Measurements from ENCODE around the gene RIBC1. TPM values are rescaled to one million over a fixed set of nuclear protein-coding genes. Genes with fewer than 3 reads are reported as not detected.

RIBC1 gene
- polyA plus RNA-seq (ENCODE audit: low read depth in 6 of 6), result under 1 TPM in 4 of 6 donors, not detected in 2; 0.31 to 0.57 (median 0.43) TPM

GRCh38 chrX:53422861-53423306 is at the start of gene RIBC1:
RIBC1 (plus strand) TSS chrX:53422873; CDS start chrX:53426277, 3,404 bp downstream.
- no peaks in the 10 kb centered on the region for H3K9me3 Mint-ChIP-seq
- H3K27me3 Mint-ChIP-seq, result no peaks in the 10 kb centered on the region
- DNase-seq (no peak), ATAC-seq (ENCODE audit: low read depth in 2 of 2) (no peak)
- H3K36me3 Mint-ChIP-seq, result no peaks in the 10 kb centered on the region
- peaks cover 20 to 43% (median 30%) of the 10 kb centered on the region in 3 donors for H3K4me1 Mint-ChIP-seq
- H3K27ac Mint-ChIP-seq, result peak within 1 kb of the TSS; percentile 97 to 100 (median 99)
- H3K4me3 Mint-ChIP-seq, result peak within 1 kb of the TSS; percentile 79 to 100 (median 98)

GRCh38 chrX:53373307-53373706 is 49.4 kb upstream of the RIBC1 start:
- Mint-ChIP-seq H3K4me3 (no peak overlapping the region), H3K4me1 (peaks cover 0 to 14% (median 0%) of the 10 kb centered on the region in 3 donors), H3K9me3 (peaks cover 0 to 19% (median 5%) of the 10 kb centered on the region in 7 donors), H3K36me3 (peaks cover 9 to 34% of the 10 kb centered on the region in 2 donors), H3K27me3 (no peaks in the 10 kb centered on the region), H3K27ac (no peak overlapping the region)
- DNase-seq, result no peak
- ATAC-seq (ENCODE audit: low read depth in 2 of 2), result no peak

DNA sequence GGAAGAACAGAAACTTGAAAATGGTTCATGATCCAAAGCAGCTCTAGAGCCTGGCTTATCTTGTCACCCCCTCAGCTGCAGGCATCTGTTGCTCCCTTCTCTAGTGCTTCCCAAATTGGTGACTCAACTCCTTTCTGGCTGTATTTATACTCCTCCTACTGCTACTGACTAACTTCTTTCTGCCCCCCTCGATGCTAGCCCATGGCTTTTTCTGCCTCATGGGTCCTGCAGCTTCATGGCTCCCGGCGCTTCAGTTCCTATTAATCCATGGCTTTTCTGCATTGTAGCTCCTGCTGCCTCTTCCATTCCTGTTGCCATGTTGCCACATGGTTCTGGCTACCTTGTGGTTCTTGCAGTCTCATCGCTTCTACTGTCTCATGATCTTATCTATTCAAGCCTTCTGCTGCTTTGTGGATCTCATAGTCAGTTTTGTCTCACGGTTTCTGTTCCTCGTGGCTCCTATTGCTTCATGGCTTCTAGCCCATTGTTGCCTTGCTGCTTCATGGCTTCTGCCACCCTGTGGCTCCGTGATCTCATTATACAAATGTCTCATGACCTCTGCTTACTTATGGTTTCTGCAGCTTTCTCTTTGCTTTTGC is 48.4 kb upstream of the RIBC1 start:
- peaks cover 0 to 14% (median 0%) of the 10 kb centered on the region in 3 donors for H3K4me1 Mint-ChIP-seq
- peaks cover 0 to 12% (median 5%) of the 10 kb centered on the region in 7 donors for H3K9me3 Mint-ChIP-seq
- H3K27ac Mint-ChIP-seq, result no peak overlapping the region
- H3K36me3 Mint-ChIP-seq, result peaks cover 9 to 33% of the 10 kb centered on the region in 2 donors
- DNase-seq, result no peak
- no peak for ATAC-seq (ENCODE audit: low read depth in 2 of 2)
- H3K27me3 Mint-ChIP-seq, result no peaks in the 10 kb centered on the region
- peak overlapping the region in 1 of 8 donors; percentile 58 for H3K4me3 Mint-ChIP-seq

- DNase-seq (no peak), ATAC-seq (ENCODE audit: low read depth in 2 of 2) (no peak)
- H3K9me3 Mint-ChIP-seq, result peaks cover 0 to 10% (median 5%) of the 10 kb centered on the region in 7 donors
- no peak overlapping the region for H3K4me3 Mint-ChIP-seq
- no peak overlapping the region for H3K27ac Mint-ChIP-seq
- H3K27me3 Mint-ChIP-seq, result no peaks in the 10 kb centered on the region
- H3K36me3 Mint-ChIP-seq, result peaks cover 14 to 39% of the 10 kb centered on the region in 2 donors
- H3K4me1 Mint-ChIP-seq, result peaks cover 0 to 14% (median 3%) of the 10 kb centered on the region in 3 donors
Measured at GRCh38 chrX:53374923-53375322, 47.8 kb upstream of the RIBC1 start.

- Mint-ChIP-seq H3K4me3 (no peak overlapping the region), H3K9me3 (peaks cover 0 to 9% (median 0%) of the 10 kb centered on the region in 7 donors)
Measured at GRCh38 chrX:53376888-53377287, 45.8 kb upstream of the RIBC1 start.

GRCh38 chrX:53377464-53377863 is 45.2 kb upstream of the RIBC1 start:
- no peak overlapping the region for H3K4me3 Mint-ChIP-seq
- H3K9me3 Mint-ChIP-seq, result peaks cover 0 to 9% (median 0%) of the 10 kb centered on the region in 7 donors
- peaks cover 25 to 62% of the 10 kb centered on the region in 2 donors for H3K36me3 Mint-ChIP-seq
- H3K27me3 Mint-ChIP-seq, result no peaks in the 10 kb centered on the region
- DNase-seq (no peak), ATAC-seq (ENCODE audit: low read depth in 2 of 2) (no peak)
- H3K27ac Mint-ChIP-seq, result no peak overlapping the region
- peaks cover 6 to 21% (median 7%) of the 10 kb centered on the region in 3 donors for H3K4me1 Mint-ChIP-seq

More at GRCh38 chrX:53376888-53377287, 45.8 kb upstream of the RIBC1 start:
- DNase-seq (no peak), ATAC-seq (ENCODE audit: low read depth in 2 of 2) (no peak)
- H3K27me3 Mint-ChIP-seq, result no peaks in the 10 kb centered on the region
- peaks cover 6 to 21% (median 7%) of the 10 kb centered on the region in 3 donors for H3K4me1 Mint-ChIP-seq
- H3K36me3 Mint-ChIP-seq, result peaks cover 25 to 56% of the 10 kb centered on the region in 2 donors
- H3K27ac Mint-ChIP-seq, result no peak overlapping the region

- Mint-ChIP-seq H3K4me1 (peaks cover 6 to 14% (median 7%) of the 10 kb centered on the region in 3 donors), H3K36me3 (peaks cover 29 to 67% of the 10 kb centered on the region in 2 donors), H3K27ac (peak overlapping the region in 1 of 6 donors; percentile 71), H3K27me3 (no peaks in the 10 kb centered on the region), H3K4me3 (no peak overlapping the region), H3K9me3 (peaks cover 0 to 9% (median 0%) of the 10 kb centered on the region in 7 donors)
- ATAC-seq (ENCODE audit: low read depth in 2 of 2) (no peak), DNase-seq (no peak)
Measured at GRCh38 chrX:53379008-53379710, 43.5 kb upstream of the RIBC1 start.

GRCh38 chrX:53379747-53380146 is 42.9 kb upstream of the RIBC1 start:
- Mint-ChIP-seq H3K4me1 (peaks cover 6 to 8% (median 7%) of the 10 kb centered on the region in 3 donors), H3K36me3 (peaks cover 23 to 61% of the 10 kb centered on the region in 2 donors), H3K9me3 (peaks cover 0 to 3% (median 0%) of the 10 kb centered on the region in 7 donors), H3K27me3 (no peaks in the 10 kb centered on the region), H3K27ac (peak overlapping the region in 3 of 6 donors; percentile 17 to 71 (median 43)), H3K4me3 (peak overlapping the region in 1 of 8 donors; percentile 60)
- no peak for ATAC-seq (ENCODE audit: low read depth in 2 of 2)
- no peak for DNase-seq

DNA sequence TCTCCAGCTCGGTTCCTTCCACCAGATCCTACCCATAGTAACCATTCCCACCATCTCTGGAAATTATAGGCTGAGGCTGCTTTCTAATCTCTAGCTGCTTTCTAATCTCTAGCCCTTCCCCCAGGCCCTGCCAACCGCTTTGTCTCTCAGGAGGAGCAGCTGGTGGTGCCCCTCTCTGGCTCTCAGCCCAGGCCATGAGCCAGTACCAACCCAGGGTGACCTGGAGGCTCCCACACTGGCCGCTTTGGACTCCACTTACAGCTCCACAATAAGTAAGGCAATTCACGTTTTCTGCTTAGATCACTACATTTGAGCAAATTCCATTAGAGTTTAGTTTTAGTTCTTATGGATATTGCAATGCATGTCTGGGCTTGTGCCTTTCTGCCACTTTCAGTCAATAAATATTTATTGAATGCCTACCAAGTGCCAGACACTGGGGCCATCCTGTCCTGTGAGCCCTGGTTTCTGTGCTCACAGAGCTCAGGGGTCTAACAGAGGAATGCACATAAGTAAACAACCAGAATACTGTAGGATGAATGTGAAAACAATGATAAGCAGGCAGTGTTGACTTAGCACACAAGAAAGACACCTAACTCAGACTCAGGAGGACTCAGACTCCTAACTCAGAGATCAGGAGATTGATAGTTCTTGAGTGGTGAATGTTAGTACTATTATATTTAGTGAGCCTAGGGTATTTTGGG is 39.1 kb upstream of the RIBC1 start:
- peaks cover 6 to 7% (median 6%) of the 10 kb centered on the region in 3 donors for H3K4me1 Mint-ChIP-seq
- no peak for DNase-seq
- peak overlapping the region in 2 of 6 donors; percentile 44 to 59 for H3K27ac Mint-ChIP-seq
- H3K9me3 Mint-ChIP-seq, result no peaks in the 10 kb centered on the region
- peak overlapping the region in 1 of 8 donors; percentile 27 for H3K4me3 Mint-ChIP-seq
- H3K27me3 Mint-ChIP-seq, result no peaks in the 10 kb centered on the region
- no peak for ATAC-seq (ENCODE audit: low read depth in 2 of 2)
- H3K36me3 Mint-ChIP-seq, result peaks cover 20 to 45% of the 10 kb centered on the region in 2 donors

DNA sequence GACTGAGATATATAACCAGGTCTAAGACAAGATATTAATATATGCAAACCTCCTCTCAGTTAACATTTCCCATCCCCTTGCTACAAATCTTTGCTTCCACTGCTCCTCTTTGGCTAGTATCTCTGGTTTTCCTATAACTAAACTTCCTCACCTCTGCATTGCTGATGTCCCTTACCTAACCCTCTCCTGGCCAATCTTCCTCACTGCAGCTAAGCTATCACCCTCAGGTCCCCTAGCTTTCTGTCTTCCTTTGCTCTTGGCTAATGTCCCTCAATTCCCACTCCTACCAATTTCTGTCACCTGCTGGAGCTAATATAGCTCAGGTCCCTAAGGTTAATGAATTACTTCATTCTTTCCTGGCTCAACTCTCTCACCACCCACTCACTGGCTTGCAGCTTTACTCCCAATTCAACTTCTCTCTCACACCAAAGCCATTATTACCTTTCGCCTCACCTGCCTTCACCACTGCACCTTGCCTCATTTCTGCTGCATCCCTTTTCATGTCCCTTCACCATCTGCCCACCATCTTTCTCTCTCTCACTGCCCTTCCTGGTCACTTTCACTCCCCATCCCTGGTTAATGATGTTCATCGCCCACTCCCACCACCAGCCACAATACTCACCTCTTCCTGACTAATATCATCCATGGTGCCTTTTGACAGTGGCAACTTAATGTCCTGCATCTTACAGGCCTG is 26.9 kb upstream of the RIBC1 start:
- ATAC-seq (ENCODE audit: low read depth in 2 of 2), result no peak
- peaks cover 19 to 37% of the 10 kb centered on the region in 2 donors for H3K36me3 Mint-ChIP-seq

DNA sequence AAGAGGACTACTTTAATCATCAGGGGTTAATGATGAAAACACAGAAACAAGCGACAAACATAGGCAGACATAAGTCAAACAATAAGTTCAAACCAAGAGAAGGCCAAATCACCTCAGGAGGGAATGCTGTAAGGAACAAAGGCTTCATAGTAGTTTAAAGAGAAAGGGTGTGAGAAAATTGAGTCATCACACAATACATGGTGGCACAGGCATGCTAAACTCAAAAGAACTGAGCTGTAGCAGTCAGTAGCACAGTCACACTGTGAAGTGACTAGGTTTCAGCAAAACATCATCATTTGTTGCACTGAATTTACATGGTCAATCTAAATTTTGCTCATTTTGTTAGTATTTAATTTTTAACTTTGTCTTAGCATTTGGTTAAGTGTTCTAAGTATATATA is 24.5 kb upstream of the RIBC1 start:
- no peaks in the 10 kb centered on the region for H3K9me3 Mint-ChIP-seq
- peaks cover 0 to 3% (median 0%) of the 10 kb centered on the region in 3 donors for H3K4me1 Mint-ChIP-seq
- DNase-seq, result no peak
- no peak overlapping the region for H3K4me3 Mint-ChIP-seq
- peak overlapping the region in 1 of 6 donors; percentile 82 for H3K27ac Mint-ChIP-seq
- no peaks in the 10 kb centered on the region for H3K27me3 Mint-ChIP-seq
- no peak for ATAC-seq (ENCODE audit: low read depth in 2 of 2)
- H3K36me3 Mint-ChIP-seq, result peaks cover 19 to 53% of the 10 kb centered on the region in 2 donors

More for the DNA sequence above, 26.9 kb upstream of the RIBC1 start:
- no peak overlapping the region for H3K4me3 Mint-ChIP-seq
- peaks cover 0 to 3% (median 0%) of the 10 kb centered on the region in 3 donors for H3K4me1 Mint-ChIP-seq
- no peaks in the 10 kb centered on the region for H3K9me3 Mint-ChIP-seq
- H3K27me3 Mint-ChIP-seq, result no peaks in the 10 kb centered on the region
- no peak for DNase-seq
- H3K27ac Mint-ChIP-seq, result peak overlapping the region in 4 of 6 donors; percentile 30 to 96 (median 65)

GRCh38 chrX:53403535-53403934 is 19.1 kb upstream of the RIBC1 start:
- H3K36me3 Mint-ChIP-seq, result peaks cover 30 to 33% of the 10 kb centered on the region in 2 donors
- no peaks in the 10 kb centered on the region for H3K27me3 Mint-ChIP-seq
- ATAC-seq (ENCODE audit: low read depth in 2 of 2) (no peak), DNase-seq (no peak)
- H3K4me3 Mint-ChIP-seq, result no peak overlapping the region
- no peaks in the 10 kb centered on the region for H3K9me3 Mint-ChIP-seq
- peak overlapping the region in 1 of 6 donors; percentile 32 for H3K27ac Mint-ChIP-seq
- H3K4me1 Mint-ChIP-seq, result no peaks in the 10 kb centered on the region

Measured in naive B cell (primary cell).